Heart left ventricle (tissue), 16 donors: ENCODE measurements around the gene RPL18A. TPM values are rescaled to one million over a fixed set of nuclear protein-coding genes. Genes with fewer than 3 reads are reported as not detected.

Source experiments
- ATAC-seq, 4 donors: fragments of 200-7000 bp; cut with Tn5 transposase; one replicate each; pipeline ENCODE4 v1.9.1; 2020 to 2022; ENCODE audit warnings: moderate library complexity in 4 of 4, mild to moderate bottlenecking in 3 of 4, moderate number of reproducible peaks in 1 of 4
- DNase-seq, 5 donors: peaks; one replicate each; pipeline ENCODE4 v3.0.0-alpha.2; 2020
- H3K27ac ChIP-seq, 12 donors: fragments of 200-600 bp; sonication (generic) in 4 of 12; one replicate each; pipeline versions ENCODE4 v1.5.0 to v1.8.0; 2016 to 2022; ENCODE audit warnings: mild to moderate bottlenecking in 2 of 12
- H3K27me3 ChIP-seq, 9 donors: fragments of 200-600 bp; sonication (generic) in 2 of 9; one replicate each; pipeline versions ENCODE4 v1.5.1 to v1.8.0; 2016 to 2022; ENCODE audit warnings: mild to moderate bottlenecking in 3 of 9
- H3K36me3 ChIP-seq, 9 donors: fragments of 200-600 bp; sonication (generic) in 2 of 9; one replicate each; pipeline versions ENCODE4 v1.5.0 to v1.8.0; 2018 to 2022; ENCODE audit warnings: mild to moderate bottlenecking in 2 of 9
- H3K4me1 ChIP-seq, 12 donors: fragments of 200-600 bp; sonication (generic) in 4 of 12; one replicate each; pipeline versions ENCODE4 v1.5.0 to v1.8.0; 2016 to 2022; ENCODE audit warnings: mild to moderate bottlenecking in 3 of 12
- H3K4me3 ChIP-seq, 12 donors: fragments of 200-600 bp; sonication (generic) in 4 of 12; one replicate each; pipeline versions ENCODE4 v1.5.0 to v1.8.0; 2017 to 2022; ENCODE audit warnings: mild to moderate bottlenecking in 9 of 12, moderate library complexity in 4 of 12
- H3K9me3 ChIP-seq, 12 donors: fragments of 200-600 bp; sonication (generic) in 4 of 12; one replicate each; pipeline versions ENCODE4 v1.5.0 to v1.8.0; 2016 to 2022; ENCODE audit warnings: mild to moderate bottlenecking in 1 of 12
- POLR2A ChIP-seq, 2 donors: fragments of 450-650 bp; IDR thresholded peaks; one replicate each; pipeline ENCODE4 v1.6.1; 2017; ENCODE audit warnings: antibody characterized with exemption in 2 of 2, mild to moderate bottlenecking in 2 of 2, moderate library complexity in 2 of 2
- WGBS, 4 donors: extraction: QIAGEN DNeasy Blood & Tissue Kit in 2 of 4; methylation state at CpG; one replicate each; pipeline versions ENCODE4 v1.1.5 to v1.1.7; 2013 to 2018; 5-methylcytosine and 5-hydroxymethylcytosine counted together
- intact Hi-C, 10 donors: fragments of 100-400 bp; cut with DNase I; formaldehyde crosslinking; loops; one replicate each; pipeline versions ENCODE4 v1.11.1 to v1.14.2; 2022
- polyA plus RNA-seq, 2 donors: library from polyadenylated mRNA; stranded (reverse); fragments of 200-250 nt; gene quantifications; one replicate each; pipeline ENCODE4 v1.2.3, GENCODE V29; 2013
- total RNA-seq, 9 donors: library from RNA; depleted of rRNA in 2 of 9; stranded (reverse); fragments of >200 nt in 2 of 9; fragmentation: NEBNext Ultra II Directional in 3 of 9; extraction: Animal tissue kit (Norgen Biotek cat#: 25700) in 3 of 9; gene quantifications; one replicate each; pipeline versions ENCODE4 v1.1.0 to v1.2.4, GENCODE V29; 2016 to 2023
- TF ChIP-seq, protein P1 (sequence below), 12 donors: fragments of 200-600 bp; sonication (generic) in 4 of 12; IDR thresholded peaks; one replicate each; pipeline versions ENCODE4 v1.5.0 to v1.8.0; 2018 to 2022; ENCODE audit warnings: antibody characterized with exemption in 12 of 12, mild to moderate bottlenecking in 5 of 12
- donor health status: ischemic (EF 13 %, LVEDD 7.1; RV severe dilation, severe dysfunction).
- donor health status: healthy with polysubstance abuse.
- donor health status: DM: no; HTN: yes; CAD: no.
- donor health status: DM: no; HTN: no; CAD: no.
- donor health status: ischemic (EF 25% LVEDD 6.9; RV normal size, moderate dysfunction).
- donor health status: ischemic (EF 25% LVEDD 5.7; RV mildly dilated, moderate dysfunction).
- donor health status: healthy.
- donor health status: DM: yes; HTN: yes; CAD: no.
- donor health status: ischemic (EF 35%, LVEDD 5.7; RV mildly dilated, moderate dysfunction).
- donor health status: nonischemic (EF 11% LVEDD 7.7; RV severe dilation, severe dysfunction).
- donor health status: DM: yes; HTN: yes; CAD: no.
- donor health status: PGD.
- donor health status: ischemic (EF 29% LVEDD 5.4; RV normal size, mild dysfunction).
- donor health status: nonischemic (EF 23%, LVEDD 6.1; RV moderate dilation, normal function).

RPL18A gene
- total and polyA plus RNA-seq, 11 donors = 566 to 2,031 (median 765) TPM

GRCh38 chr19:17835182-17836006 lies 24.3 kb upstream of the RPL18A start:
- DNase-seq (no peak), ATAC-seq (no peak)
- TF ChIP-seq, protein P1, sequence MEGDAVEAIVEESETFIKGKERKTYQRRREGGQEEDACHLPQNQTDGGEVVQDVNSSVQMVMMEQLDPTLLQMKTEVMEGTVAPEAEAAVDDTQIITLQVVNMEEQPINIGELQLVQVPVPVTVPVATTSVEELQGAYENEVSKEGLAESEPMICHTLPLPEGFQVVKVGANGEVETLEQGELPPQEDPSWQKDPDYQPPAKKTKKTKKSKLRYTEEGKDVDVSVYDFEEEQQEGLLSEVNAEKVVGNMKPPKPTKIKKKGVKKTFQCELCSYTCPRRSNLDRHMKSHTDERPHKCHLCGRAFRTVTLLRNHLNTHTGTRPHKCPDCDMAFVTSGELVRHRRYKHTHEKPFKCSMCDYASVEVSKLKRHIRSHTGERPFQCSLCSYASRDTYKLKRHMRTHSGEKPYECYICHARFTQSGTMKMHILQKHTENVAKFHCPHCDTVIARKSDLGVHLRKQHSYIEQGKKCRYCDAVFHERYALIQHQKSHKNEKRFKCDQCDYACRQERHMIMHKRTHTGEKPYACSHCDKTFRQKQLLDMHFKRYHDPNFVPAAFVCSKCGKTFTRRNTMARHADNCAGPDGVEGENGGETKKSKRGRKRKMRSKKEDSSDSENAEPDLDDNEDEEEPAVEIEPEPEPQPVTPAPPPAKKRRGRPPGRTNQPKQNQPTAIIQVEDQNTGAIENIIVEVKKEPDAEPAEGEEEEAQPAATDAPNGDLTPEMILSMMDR (IDR thresholded peaks at IDR 0.05) = no peak
- no peak for TF ChIP-seq POLR2A (IDR thresholded peaks at IDR 0.05)
- WGBS, 4 donors = 76 to 83% (median 77%) methylated on average over 8 of the region's 8 CpGs
- H3K4me1 ChIP-seq = peaks cover 0 to 9% (median 0%) of the 10 kb centered on the region in 12 donors
- intact Hi-C loops = no loop called here
- H3K4me3 ChIP-seq = no peak overlapping the region
- H3K36me3 ChIP-seq = peaks cover 0 to 90% (median 0%) of the 10 kb centered on the region in 9 donors
- no peak overlapping the region for H3K27ac ChIP-seq
- H3K9me3 ChIP-seq = no peaks in the 10 kb centered on the region
- H3K27me3 ChIP-seq = peaks cover 0 to 29% (median 3%) of the 10 kb centered on the region in 9 donors

DNA sequence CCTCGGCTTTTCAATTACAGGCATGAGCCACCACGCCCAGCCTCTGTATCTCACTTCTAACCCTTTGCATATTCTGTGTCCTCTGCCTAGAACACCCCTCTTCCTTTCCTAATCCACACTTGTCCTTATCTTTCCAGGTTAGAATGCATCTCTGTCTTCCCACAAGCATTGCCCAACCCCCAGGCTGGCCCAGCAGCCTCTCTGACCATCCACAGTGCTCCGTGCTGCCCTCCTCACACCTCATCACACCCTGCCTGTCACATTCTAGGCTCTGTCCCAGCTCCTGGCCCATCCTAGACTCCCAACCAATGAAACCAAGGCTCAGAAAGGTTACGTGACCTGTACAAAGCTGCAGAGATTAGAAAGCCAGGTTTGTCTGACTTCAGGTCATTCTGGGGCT lies 23.2 kb upstream of the RPL18A start:
- WGBS, 4 donors = 58 to 67% (median 65%) methylated on average over 4 of the region's 4 CpGs
- no peak overlapping the region for H3K27ac ChIP-seq
- TF ChIP-seq POLR2A (IDR thresholded peaks at IDR 0.05) = no peak
- TF ChIP-seq, protein P1 (IDR thresholded peaks at IDR 0.05) = no peak
- intact Hi-C loops = no loop called here
- H3K4me1 ChIP-seq = peaks cover 0 to 5% (median 0%) of the 10 kb centered on the region in 12 donors
- ATAC-seq = peak in 1 of 4 donors; percentile 52
- DNase-seq = no peak
- H3K27me3 ChIP-seq = peaks cover 0 to 38% (median 9%) of the 10 kb centered on the region in 9 donors
- peaks cover 0 to 95% (median 0%) of the 10 kb centered on the region in 9 donors for H3K36me3 ChIP-seq
- H3K4me3 ChIP-seq = no peak overlapping the region
- no peaks in the 10 kb centered on the region for H3K9me3 ChIP-seq

GRCh38 chr19:17837972-17838371 lies 21.7 kb upstream of the RPL18A start:
- peaks cover 0 to 37% (median 9%) of the 10 kb centered on the region in 9 donors for H3K27me3 ChIP-seq

GRCh38 chr19:17840019-17840418 lies 19.7 kb upstream of the RPL18A start:
- WGBS, 4 donors = 80 to 88% (median 87%) methylated on average over 6 of the region's 6 CpGs
- DNase-seq (no peak), ATAC-seq (no peak)
- peaks cover 0 to 86% (median 0%) of the 10 kb centered on the region in 9 donors for H3K36me3 ChIP-seq
- H3K27ac ChIP-seq = no peak overlapping the region
- no peaks in the 10 kb centered on the region for H3K9me3 ChIP-seq
- H3K27me3 ChIP-seq = peaks cover 0 to 31% (median 9%) of the 10 kb centered on the region in 9 donors
- TF ChIP-seq POLR2A (IDR thresholded peaks at IDR 0.05) = no peak
- TF ChIP-seq, protein P1 (IDR thresholded peaks at IDR 0.05) = no peak
- peaks cover 0 to 27% (median 2%) of the 10 kb centered on the region in 12 donors for H3K4me1 ChIP-seq
- intact Hi-C loops = no loop called here
- H3K4me3 ChIP-seq = no peak overlapping the region

More at GRCh38 chr19:17837972-17838371, 21.7 kb upstream of the RPL18A start:
- intact Hi-C loops = no loop called here
- peaks cover 0 to 90% (median 0%) of the 10 kb centered on the region in 9 donors for H3K36me3 ChIP-seq
- peaks cover 0 to 17% (median 2%) of the 10 kb centered on the region in 12 donors for H3K4me1 ChIP-seq
- no peak for ATAC-seq
- TF ChIP-seq, protein P1 (IDR thresholded peaks at IDR 0.05) = no peak
- TF ChIP-seq POLR2A (IDR thresholded peaks at IDR 0.05) = no peak
- no peak overlapping the region for H3K4me3 ChIP-seq
- H3K27ac ChIP-seq = no peak overlapping the region
- WGBS, 4 donors = 82 to 94% (median 90%) methylated on average over 7 of the region's 7 CpGs
- no peak for DNase-seq
- no peaks in the 10 kb centered on the region for H3K9me3 ChIP-seq
